Sciatic nerve (tissue), 2 donors: ENCODE results near the gene IL1RAPL2. TPM values are rescaled to one million over a fixed set of nuclear protein-coding genes. Genes with fewer than 3 reads are reported as not detected.
A peak's percentile ranks its signal among the peaks of the same experiment; 100 is the strongest.

ENCODE experiments used
- ATAC-seq: fragments of 200-7000 bp; cut with Tn5 transposase; one replicate; pipeline ENCODE4 v1.9.1; 2020; ENCODE audit warnings: mild to moderate bottlenecking, moderate library complexity
- DNase-seq: peaks from one replicate; pipeline ENCODE4 v3.0.0-alpha.2; 2020; ENCODE audit warnings: low spot score
- intact Hi-C: fragments of 100-400 bp; cut with DNase I; formaldehyde crosslinking; loops from one replicate; pipeline ENCODE4 v1.14.2; 2022
- total RNA-seq: library from RNA; stranded (reverse); fragmentation: NEBNext Ultra II Directional; extraction: Animal tissue kit (Norgen Biotek cat#: 25700); gene quantifications from one replicate; pipeline ENCODE4 v1.2.1, GENCODE V29; 2021
- donor health status: DM: no; HTN: no; CAD: no.
- donor health status: DM: no; HTN: no; CAD: no.

Gene IL1RAPL2
- total RNA-seq, 1 donor from 2014 or later = 0.94 TPM

DNA sequence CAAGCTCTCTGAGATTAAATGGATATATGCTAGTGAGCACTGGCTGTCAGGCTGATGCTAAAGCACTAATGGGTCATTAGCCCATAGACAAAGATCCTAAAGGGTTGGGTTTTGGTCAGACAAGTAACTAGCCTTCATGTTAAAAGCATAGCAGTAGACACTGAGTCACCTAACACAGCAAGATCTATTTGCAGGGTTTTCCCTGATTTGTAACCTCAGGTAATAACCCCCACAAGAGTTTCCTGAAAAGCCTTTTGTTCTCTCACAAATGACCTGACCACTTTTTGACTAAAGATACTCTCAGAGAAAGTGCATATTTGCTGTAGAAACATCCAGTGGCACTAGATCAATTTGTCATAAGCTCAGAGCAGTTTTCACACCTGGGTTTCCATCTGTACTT lies 905.6 kb downstream of the IL1RAPL2 start:
- intact Hi-C loops = no loop called here
- no peak for DNase-seq
- ATAC-seq = no peak

DNA sequence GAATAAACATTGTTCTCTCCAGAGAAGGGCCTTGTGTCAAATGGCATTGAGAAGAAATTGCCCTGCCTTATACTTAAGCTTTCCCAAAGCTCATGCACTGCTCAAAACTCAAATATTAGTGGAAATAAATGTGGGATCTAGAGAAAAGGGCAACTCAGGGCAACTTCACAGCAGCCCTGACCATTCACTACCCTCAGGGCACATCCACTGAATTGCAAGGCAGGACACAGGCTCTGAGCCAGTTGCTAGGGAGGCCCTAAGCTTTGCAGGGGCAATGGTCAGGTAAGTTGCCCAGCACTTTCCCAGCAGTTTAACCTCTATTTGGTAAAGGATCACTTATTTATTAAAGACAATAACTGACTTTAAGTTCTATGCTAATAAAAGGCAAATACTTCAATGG lies 909.8 kb downstream of the IL1RAPL2 start:
- intact Hi-C loops = no loop called here
- DNase-seq (no peak), ATAC-seq (no peak)

DNA sequence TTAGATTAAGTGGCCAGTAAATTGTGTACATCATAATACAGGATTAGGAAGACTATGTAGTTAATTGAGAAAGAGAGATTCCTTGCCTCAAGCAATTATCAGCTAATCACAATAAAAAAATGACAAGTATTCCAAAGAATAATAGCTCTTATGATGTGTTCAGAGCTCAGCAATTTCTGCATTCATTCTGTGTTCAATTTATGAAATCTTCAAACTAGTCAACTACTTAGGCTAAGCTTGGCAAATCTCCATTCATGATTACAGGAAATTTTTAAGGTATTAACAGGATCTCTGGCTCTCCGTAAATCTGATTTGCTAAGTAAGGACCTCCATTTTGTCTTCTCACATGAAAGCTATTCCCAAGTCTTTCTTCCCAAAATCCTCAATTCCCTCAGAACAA lies 911.4 kb downstream of the IL1RAPL2 start:
- DNase-seq = no peak
- no peak for ATAC-seq
- intact Hi-C loops = no loop called here

DNA sequence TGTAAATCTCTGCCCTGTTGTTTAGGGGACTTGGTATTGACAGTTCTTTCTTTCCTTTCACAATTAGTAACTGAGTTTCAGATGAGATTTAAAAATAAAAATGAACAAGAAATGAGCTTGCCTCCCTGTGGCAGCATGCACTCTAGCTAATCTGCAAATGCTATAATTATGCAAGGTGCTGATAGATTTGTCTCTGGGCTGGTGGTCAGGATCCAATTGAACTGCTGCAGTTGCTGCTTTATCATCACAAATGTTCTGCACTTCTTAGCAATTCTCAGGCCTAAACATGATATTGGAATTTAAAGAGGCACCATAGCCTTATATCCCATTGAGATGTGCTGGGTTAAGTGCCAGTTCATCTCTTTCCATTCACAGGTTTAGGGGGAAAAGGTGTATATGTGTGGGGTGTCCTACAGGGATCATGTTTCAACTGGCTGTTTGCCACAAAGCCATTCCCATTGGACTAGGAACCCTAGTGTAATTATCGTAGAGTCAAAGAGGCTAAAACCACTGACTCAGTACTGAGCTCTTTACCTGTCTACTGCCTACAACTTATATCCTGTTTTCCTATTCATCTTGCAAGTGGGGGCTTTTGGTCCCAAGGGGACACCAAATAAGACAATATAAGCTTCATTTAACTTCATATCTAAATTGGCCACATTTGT lies 914.8 kb downstream of the IL1RAPL2 start:
- no peak for ATAC-seq
- DNase-seq = no peak
- intact Hi-C loops = no loop called here

DNA sequence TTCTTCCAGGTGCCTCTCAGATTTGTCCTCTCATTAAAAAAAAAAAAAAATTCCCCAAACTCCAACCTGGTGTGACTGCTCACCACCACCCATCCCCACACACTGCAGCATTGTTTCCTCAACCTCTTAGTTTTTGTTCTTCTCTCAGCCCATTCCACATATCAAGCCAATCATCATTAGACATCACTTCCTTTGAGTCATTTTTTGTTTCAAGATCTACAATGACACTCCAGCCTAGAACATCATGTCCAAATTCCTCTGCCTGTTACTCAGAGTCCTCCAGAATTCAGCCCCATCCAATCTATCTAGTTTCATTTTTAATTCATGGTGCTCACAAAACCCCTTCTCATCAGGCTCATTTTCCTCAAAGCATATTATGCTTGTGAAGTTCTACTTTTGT lies 917.0 kb downstream of the IL1RAPL2 start:
- intact Hi-C loops = no loop called here
- ATAC-seq (no peak), DNase-seq (no peak)

DNA sequence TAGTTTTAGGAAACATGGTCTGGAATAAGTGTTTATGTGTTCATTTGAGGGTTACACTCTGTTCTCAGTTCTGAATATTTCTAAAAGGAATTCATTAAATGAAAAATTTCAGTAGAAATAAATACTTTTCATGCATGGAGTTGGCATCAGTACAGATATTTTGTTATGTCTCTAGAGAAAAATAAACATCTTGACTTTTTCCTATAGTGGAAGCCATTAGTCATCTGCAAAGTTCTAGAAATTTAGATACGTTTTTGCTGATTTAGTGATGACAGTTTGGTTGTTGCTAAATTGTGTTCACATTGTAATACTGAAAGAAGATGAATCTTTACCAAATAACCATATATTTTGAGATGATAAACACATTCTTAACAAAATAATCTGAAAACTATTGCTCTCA lies 922.7 kb downstream of the IL1RAPL2 start:
- ATAC-seq (no peak), DNase-seq (no peak)
- intact Hi-C loops = no loop called here

DNA sequence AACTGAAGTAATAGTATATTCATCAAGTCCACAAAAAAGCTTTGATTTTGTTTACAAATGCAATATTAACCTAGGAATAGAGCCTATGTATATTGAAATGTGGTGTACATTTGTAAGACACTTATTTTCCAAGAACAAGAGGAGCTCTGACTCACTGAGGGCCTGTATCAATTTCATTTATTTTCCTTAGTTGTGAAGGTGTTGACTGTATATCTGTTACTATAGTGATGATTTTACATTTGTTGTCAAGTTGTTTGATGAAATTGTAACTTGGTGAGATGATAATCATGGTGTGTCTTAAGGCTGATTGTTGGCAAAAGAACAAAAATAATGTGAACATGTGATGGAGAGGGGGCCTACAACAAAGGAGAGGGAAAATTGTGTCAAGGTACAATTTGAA lies 929.4 kb downstream of the IL1RAPL2 start:
- no peak for ATAC-seq

DNA sequence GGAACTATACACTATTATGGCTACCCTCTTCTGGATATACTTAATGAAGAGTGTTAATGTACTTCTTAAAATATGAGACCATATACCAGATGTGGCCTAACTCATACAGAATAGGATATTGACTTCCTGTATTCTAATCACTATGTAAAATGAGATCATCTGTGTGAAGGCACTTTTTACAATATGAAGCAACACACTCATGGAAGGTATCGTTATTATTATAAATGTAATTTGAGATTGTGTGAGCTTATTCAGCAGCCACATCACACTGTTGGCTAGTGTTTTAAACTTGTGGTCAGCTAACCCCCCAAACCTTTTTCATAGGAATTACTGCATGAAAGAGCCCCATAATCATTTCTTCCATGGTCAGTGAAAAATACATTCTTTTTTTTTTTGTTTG lies 936.3 kb downstream of the IL1RAPL2 start:
- ATAC-seq = no peak
- intact Hi-C loops = no loop called here

More for the DNA sequence above, 929.4 kb downstream of the IL1RAPL2 start:
- DNase-seq = no peak
- intact Hi-C loops = no loop called here

DNA sequence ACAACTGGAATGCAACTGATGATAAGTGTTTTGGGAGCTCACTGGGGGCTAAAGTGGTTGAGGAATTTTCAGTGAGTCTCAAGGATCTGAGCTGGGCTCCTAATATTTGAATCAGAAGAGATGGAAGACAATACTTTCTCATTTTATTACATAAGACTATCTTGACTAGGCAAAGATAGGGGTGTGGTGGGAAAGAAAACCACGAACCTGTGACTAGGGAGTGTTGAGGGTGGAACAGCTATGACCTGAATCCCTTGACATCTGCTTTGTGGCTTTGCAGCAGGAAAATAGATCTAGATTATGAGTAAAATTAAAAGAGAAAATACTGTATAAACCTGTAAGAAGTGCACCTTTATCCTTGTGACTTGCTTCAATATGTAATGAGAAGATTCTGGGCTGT lies 949.6 kb downstream of the IL1RAPL2 start:
- intact Hi-C loops = no loop called here
- no peak for ATAC-seq
- DNase-seq = no peak

More for the DNA sequence above, 936.3 kb downstream of the IL1RAPL2 start:
- DNase-seq = no peak

DNA sequence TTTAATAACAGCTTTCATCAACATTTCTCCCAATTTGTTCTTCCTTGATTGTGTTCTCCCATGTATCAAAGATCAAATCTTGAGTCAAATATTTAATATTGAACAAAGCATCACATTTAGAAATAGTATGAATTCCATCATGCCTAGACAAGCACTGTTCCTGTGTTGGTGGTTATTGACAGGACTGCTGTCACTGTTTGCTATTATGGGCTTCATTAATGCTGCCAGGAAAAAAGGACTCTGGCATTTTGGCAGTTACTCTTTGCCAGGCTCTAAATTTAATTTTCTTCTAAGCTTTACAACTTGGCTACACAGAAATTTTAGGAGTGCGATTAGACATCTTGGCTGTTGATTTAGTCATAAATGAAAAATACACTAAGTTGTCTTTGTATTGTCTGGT lies 960.4 kb downstream of the IL1RAPL2 start:
- ATAC-seq = no peak
- intact Hi-C loops = no loop called here
- no peak for DNase-seq

DNA sequence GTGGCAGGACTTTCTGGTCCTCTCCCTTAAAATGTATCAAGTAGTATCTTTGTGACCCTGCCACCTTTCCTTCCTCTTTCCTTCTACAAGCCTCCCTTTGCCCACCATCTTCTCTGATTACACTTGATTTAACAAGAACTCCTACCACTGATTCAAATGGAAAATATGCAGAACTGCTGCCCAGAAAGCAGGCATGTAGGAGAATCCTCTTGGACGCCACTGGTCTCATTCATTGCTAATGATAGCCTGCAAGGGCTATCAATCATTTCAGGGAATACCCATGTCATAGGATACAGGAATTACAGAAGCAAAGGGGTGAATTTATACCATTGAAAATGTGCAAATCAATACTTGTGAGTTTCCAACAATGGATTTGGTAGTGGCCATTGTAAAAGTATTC lies 961.8 kb downstream of the IL1RAPL2 start:
- no peak for ATAC-seq
- intact Hi-C loops = no loop called here
- DNase-seq = no peak

DNA sequence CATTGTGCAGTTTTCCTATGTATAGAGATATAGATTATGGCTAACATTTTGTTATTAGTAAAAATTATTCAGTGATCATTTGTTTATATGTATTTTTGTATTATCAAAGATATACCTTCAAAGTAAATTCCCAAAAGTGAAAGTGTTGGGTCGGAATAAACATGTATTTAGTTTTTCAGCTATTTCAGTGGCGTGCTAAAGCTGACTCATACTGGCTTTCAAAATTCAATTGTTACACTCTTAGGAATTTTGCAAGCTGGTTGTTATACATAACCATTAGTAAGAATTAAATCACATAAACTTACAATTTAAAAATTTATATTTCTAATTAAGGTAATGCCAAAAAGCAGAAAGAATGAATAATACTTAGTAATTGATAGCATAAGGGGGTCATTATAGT lies 968.0 kb downstream of the IL1RAPL2 start:
- DNase-seq (no peak), ATAC-seq (no peak)
- intact Hi-C loops = no loop called here

DNA sequence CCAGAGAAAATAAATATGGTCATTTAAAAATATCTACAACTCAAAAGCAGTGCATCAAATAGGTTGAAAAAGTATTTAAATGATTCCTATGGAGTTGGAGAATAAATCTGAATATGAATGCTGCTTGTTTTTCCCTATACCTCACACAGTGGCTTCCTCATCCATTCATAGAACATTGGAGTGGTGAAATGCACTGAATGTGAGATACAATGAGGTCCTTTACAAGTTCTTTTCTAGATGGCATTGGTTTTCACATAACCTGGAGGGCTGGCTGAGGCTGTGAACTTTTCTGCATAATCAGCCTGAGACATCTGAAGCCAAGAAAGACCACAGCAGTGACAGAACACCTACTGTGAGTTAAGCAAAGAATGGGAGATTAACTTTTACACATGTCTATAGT lies 977.3 kb downstream of the IL1RAPL2 start:
- no peak for ATAC-seq
- no peak for DNase-seq
- intact Hi-C loops = no loop called here

DNA sequence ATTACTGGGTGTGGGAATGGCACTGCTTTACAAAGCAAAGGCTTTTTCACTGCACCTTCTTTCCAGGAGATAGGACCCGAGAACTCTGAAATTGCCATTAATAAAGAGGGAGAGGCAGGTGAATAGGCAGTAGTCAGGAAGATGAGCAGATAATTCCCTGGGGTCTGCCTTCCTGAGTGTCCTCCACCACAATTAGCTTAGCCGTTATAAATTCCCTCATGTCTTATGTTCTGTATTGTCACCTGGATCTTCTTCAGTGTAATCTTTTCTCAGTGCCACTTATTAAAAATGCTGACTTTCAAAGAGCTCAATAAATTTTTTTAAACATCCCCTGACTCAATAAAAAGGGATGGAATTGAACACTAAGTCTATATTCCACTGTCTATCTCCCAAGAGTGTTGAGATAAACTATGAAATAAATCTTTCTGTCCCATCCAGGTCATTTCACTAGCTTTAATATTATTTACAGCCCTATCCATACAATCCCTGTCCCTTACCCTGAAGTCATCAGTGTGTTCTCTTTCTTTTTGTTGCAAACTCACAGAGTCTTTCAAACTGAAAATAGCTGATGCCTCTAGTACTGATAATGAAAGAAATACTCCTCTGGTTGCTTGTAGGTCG lies 984.2 kb downstream of the IL1RAPL2 start:
- intact Hi-C loops = no loop called here
- ATAC-seq = no peak
- DNase-seq = no peak

DNA sequence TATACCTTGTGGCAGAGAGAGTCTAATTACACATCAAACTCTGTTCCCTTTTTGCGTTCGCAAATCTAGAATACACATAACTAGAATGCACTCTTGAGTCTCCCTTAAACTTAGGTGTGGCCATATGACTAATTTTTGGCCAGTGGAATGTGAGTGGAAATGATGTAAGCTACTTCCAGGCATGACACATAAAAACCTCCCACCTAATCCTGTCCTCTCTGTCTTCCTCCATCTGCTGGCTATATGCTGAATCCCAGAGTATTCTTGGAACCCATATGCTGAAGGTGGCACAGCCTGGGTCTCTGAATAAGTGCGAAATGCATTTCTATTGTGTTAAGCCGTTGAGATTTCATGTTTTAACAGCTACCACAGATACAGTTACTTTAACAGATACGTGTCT lies 986.4 kb downstream of the IL1RAPL2 start:
- DNase-seq (no peak), ATAC-seq (no peak)
- intact Hi-C loops = no loop called here

DNA sequence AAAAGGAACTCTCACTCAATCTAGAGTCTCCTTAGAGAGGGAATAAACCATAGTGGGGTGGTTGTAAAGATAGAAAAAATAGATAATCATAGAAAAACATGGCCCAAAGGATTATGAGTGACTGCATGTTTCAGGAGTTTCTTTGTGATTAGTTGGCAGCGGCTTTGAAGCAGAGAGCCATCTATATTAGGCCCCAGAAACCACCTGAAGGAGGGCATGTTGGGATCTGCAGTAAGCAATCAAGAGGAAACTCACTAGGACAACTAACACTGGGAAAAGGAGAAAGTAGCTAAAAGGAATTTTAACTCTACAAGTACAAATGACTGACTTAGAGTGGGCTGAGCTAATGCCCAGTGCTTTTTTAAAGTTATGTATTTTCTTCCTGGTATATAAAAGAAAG lies 987.1 kb downstream of the IL1RAPL2 start:
- DNase-seq (no peak), ATAC-seq (no peak)
- intact Hi-C loops = no loop called here

DNA sequence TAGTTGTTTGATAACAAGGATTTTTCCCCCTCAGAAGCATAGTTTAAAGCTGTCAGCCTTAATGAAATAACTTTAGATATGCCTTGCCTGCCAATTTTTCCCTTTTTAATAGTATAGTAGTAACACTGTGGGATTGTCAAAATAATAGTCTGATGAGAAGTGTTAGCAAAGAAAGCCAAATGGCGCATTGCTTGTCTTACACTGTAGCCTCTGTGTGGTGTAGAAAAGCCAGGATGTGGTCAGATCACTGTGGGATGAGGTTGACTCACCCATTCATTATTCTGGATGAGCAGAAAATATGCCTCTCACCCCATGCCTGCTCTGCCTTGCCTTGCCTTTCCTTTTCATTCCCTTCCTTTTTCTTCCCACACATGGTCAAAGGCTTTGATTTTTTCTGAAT lies 998.5 kb downstream of the IL1RAPL2 start:
- no peak for DNase-seq
- intact Hi-C loops = no loop called here
- peak; percentile 34 for ATAC-seq

DNA sequence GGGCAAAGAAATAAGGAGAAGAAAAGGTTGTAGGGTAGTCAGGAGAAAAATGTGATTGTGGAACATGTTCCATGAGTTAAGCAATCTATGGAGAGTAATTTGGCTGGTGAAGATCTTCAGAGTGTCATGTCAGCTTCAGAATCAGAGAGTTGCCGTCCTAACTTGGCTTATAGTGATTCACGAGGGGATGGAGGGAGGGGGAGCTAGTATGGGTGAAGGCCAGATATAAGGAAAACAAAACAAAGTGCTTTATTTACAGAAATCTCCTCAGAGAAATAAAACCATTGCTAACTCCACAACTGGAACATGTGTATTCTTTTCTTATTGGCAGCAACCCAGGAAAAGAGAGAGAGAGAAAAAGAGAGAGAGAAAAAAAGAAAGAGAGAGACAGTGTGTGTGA lies 999.9 kb downstream of the IL1RAPL2 start:
- no peak for ATAC-seq
- no peak for DNase-seq
- intact Hi-C loops = no loop called here

DNA sequence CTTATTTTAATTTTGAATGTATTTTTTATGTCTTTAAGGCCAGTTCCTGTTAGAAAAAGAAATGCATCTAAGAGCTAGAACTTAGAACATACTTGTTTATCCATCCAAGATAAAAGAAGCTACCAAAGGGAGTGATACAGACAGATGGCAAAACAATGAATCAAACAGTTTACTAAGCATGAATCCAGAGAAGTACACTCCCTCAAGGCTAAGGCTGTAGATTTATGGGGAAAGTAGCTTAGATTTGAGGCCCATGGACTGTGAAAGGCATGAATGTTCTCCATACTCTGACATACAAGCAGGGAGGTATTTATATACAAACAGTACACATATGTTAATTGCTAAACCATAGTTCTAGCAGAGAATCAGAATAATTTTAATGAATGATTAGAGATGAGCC lies 1001.1 kb downstream of the IL1RAPL2 start:
- intact Hi-C loops = no loop called here
- no peak for ATAC-seq

DNA sequence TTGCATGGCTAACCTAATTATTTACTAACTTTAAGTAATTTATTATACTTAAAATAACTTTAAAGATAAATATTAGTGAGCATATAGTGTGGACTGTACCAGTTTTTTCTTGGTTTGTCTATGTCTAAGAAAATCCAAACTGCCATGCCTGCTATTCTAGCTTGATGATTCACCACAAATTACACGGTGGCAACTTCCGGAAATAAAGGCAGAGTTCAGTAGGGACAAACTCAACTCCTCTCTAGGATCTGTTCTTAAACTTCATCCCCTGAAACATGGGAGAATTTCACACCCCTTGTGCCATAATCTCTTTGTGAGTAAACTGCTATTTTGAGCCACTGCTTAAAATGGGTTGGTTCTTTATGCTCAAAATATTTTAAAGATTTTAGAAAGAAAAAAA lies 1042.7 kb downstream of the IL1RAPL2 start:
- ATAC-seq = no peak
- DNase-seq = no peak
- intact Hi-C loops = no loop called here

More for the DNA sequence above, 1001.1 kb downstream of the IL1RAPL2 start:
- no peak for DNase-seq

DNA sequence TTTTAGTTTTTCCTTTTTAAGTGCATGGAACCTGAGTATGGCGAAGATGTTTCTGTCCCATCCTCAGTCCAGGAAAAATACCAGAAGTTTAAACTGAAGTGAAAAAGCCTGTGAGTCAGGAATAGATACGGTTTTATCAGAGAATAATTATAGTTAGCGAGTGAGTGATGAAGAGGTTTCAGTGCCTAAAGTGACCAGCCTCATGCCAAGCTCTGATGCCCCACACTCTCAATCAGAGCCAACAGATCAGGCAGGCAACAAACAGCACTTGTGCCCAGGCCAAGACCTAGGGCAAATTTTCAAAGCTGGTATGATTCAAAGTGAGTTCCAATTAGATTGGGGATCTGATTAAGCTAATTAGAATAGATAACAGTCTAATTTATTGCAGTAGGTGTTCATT lies 1043.5 kb downstream of the IL1RAPL2 start:
- ATAC-seq (no peak), DNase-seq (no peak)
- intact Hi-C loops = no loop called here
